ENCODE data around the gene CFAP46.

DNA sequence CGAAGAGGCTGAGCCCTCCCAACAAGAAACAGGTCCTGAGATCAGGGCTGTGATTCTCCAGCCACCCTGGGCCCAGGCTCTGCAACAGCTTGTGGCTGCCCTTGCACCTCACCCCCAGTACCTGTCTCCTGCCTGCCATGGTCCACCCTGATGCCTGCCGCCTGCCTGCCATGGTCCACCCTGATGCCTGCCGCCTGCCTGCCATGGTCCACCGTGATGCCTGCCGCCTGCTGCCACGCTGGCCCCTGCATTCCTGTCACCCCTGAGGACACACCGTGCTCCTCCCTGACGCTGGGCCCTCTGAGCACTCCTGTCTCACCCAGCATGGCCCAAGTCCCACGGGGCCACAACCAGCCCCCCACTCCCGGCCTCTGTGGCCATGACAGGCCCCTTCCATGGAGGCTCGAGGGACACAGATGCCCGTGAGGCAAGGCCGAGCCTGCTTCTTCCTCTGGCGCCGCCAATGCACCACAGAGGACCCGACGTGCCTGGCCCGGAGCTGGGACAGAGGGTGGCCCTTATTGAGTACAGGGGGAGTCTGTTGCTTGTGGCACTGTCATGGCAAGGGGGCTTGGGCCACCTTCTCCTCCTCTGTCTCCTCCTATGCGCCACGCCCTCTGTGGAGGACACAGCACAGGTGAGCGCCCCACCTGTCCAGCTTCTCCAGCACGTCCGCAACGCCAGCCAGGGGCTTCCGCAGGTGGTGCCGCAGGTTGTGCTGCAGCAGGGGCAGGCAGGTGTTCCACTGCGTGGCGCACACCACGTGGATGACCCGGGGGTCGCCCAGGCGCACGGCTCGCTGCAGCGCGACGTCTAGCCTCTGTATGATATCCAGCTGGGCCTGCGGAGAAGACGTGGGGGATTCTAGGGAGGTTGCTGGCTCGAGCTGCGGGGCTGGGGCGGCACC lies 18.1 kb downstream of the CFAP46 start:
- TF ChIP-seq CTCF (IDR thresholded peaks at IDR 0.05) (no peak), EP300 (IDR thresholded peaks at IDR 0.05) (no peak), POLR2A (IDR thresholded peaks at IDR 0.05) (no peak)

All from ovary (tissue), 3 donors.